HCT116 (cell line): ENCODE data around the gene CDC14B. TPM values are rescaled to one million over a fixed set of nuclear protein-coding genes. Genes with fewer than 3 reads are reported as not detected.

Experiments used
- ATAC-seq: fragments of 200-7000 bp; cut with Tn5 transposase; 2 replicates; pipeline ENCODE4 v1.9.1; 2020; ENCODE audit warnings: mild to moderate bottlenecking, moderate library complexity
- BruUV-seq: library from RNA; stranded (reverse); fragments of 400-500 nt; replicated peaks from 2 replicates; lab custom pipeline; 2021; lab: Mats Ljungman, UMichigan
- CTCF ChIA-PET: fragments of 300-600 bp; sonication (Branson Sonifier 250); formaldehyde crosslinking; loops from one replicate; lab custom pipeline; 2021; ENCODE audit warnings: antibody characterized with exemption; lab: Charles Lee
- POLR2A ChIA-PET: fragments of 300-600, 350-600 bp; sonication (Branson Sonifier 250); formaldehyde crosslinking; loops from one replicate; lab custom pipeline; 2021; ENCODE audit warnings: antibody characterized with exemption; lab: Charles Lee
- RAD21 ChIA-PET, 2 experiments: fragments of 300-600 bp; sonication (Branson Sonifier 250); formaldehyde crosslinking; loops; one replicate each; lab custom pipeline; 2023; ENCODE audit warnings: low total read pairs in 2 of 2; ENCODE audit not compliant: uncharacterized antibody in 2 of 2, unreplicated experiment in 2 of 2, low non-redundant PET in 1 of 2; lab: Charles Lee
- DNase-seq: peaks from one replicate; pipeline ENCODE4 v3.0.0-alpha.2; 2010; ENCODE audit warnings: low read depth, low spot score
- H2AFZ ChIP-seq: fragments of 200-600 bp; shearing (Covaris generic), sonication (generic); 2 replicates; pipeline ENCODE4 v1.6.1; 2017; ENCODE audit warnings: low read depth, mixed run types, mixed read lengths, antibody characterized with exemption, low read length; ENCODE audit not compliant: poor library complexity, severe bottlenecking
- H3K27ac ChIP-seq: 2 replicates; pipeline ENCODE4 v1.5.1; 2012; ENCODE audit warnings: low read depth, low read length
- H3K27me3 ChIP-seq: fragments of 200-600 bp; sonication (generic); 2 replicates; pipeline ENCODE4 v1.6.1; 2016; ENCODE audit warnings: mixed run types, low read length, mixed read lengths; ENCODE audit not compliant: insufficient read depth
- H3K36me3 ChIP-seq, 2 experiments: fragments of 200-500 bp in 1 of 2; fragments of 200-600 bp in 1 of 2; sonication (Bioruptor generic) in 1 of 2; sonication (generic) in 1 of 2; 2 replicates each; pipeline versions ENCODE4 v1.5.1 to v1.6.1; 2014 to 2016; ENCODE audit warnings: low read length in 2 of 2, inconsistent platforms in 1 of 2, mixed read lengths in 1 of 2, mixed run types in 1 of 2; ENCODE audit not compliant: insufficient read depth in 2 of 2, control insufficient read depth in 1 of 2
- H3K4me1 ChIP-seq, 2 experiments: fragments of 200-600 bp in 1 of 2; sonication (generic) in 1 of 2; 2 replicates each; pipeline versions ENCODE4 v1.5.1 to v1.6.1; 2012 to 2017; ENCODE audit warnings: low read length in 2 of 2, inconsistent platforms in 1 of 2, mild to moderate bottlenecking in 1 of 2, mixed read lengths in 1 of 2, mixed run types in 1 of 2, moderate library complexity in 1 of 2; ENCODE audit not compliant: insufficient read depth in 2 of 2, control insufficient read depth in 1 of 2
- H3K4me2 ChIP-seq: fragments of 200-600 bp; sonication (generic); 2 replicates; pipeline ENCODE4 v1.6.1; 2017; ENCODE audit warnings: mixed run types, low read length, mixed read lengths
- H3K4me3 ChIP-seq, 2 experiments: fragments of 200-600 bp in 1 of 2; sonication (generic) in 1 of 2; replicated peaks in 1 of 2; 2 replicates each; pipeline ENCODE4 v1.5.1; 2011 to 2016; ENCODE audit warnings: low read length in 2 of 2, control low read depth in 1 of 2, low read depth in 1 of 2, mild to moderate bottlenecking in 1 of 2, mixed read lengths in 1 of 2, mixed run types in 1 of 2
- H3K79me2 ChIP-seq: fragments of 200-600 bp; sonication (generic); 2 replicates; pipeline ENCODE4 v1.6.1; 2017; ENCODE audit warnings: mild to moderate bottlenecking, mixed run types, low read length, moderate library complexity, mixed read lengths; ENCODE audit not compliant: insufficient read depth
- H3K9ac ChIP-seq: fragments of 200-600 bp; sonication (generic); 2 replicates; pipeline ENCODE4 v1.6.1; 2016; ENCODE audit warnings: low read length, mixed read lengths
- H3K9me2 ChIP-seq: fragments of 200-600 bp; sonication (generic), shearing (Covaris generic); 2 replicates; pipeline ENCODE4 v1.6.1; 2017; ENCODE audit warnings: mixed run types, mild to moderate bottlenecking, moderate library complexity; ENCODE audit not compliant: insufficient read depth
- H3K9me3 ChIP-seq, 2 experiments: fragments of 200-500 bp in 1 of 2; fragments of 200-600 bp in 1 of 2; sonication (Bioruptor generic) in 1 of 2; sonication (generic) in 1 of 2; 2 replicates each; pipeline ENCODE4 v1.6.1; 2014 to 2017; ENCODE audit warnings: low read length in 2 of 2, mixed read lengths in 2 of 2, inconsistent platforms in 1 of 2, low read depth in 1 of 2, mild to moderate bottlenecking in 1 of 2, mixed run types in 1 of 2, moderate library complexity in 1 of 2; ENCODE audit not compliant: control insufficient read depth in 1 of 2, insufficient read depth in 1 of 2
- H4K20me1 ChIP-seq: fragments of 200-600 bp; sonication (generic), shearing (Covaris generic); 2 replicates; pipeline ENCODE4 v1.6.1; 2017; ENCODE audit warnings: mixed run types, mild to moderate bottlenecking, moderate library complexity; ENCODE audit not compliant: insufficient read depth
- CBX3 ChIP-seq: IDR thresholded peaks from 2 replicates; pipeline ENCODE4 v1.6.1; 2012; ENCODE audit warnings: low read depth
- CEBPB ChIP-seq: IDR thresholded peaks from 2 replicates; pipeline ENCODE4 v1.6.1; 2012; ENCODE audit warnings: low read depth
- CTCF ChIP-seq, 3 experiments: fragments of 200-600 bp in 1 of 3; sonication (generic) in 1 of 3; IDR thresholded peaks in 2 of 3; conservative IDR thresholded peaks in 1 of 3; 2 replicates each; pipeline ENCODE4 v1.5.1; 2012 to 2017; ENCODE audit warnings: low read depth in 2 of 3, low read length in 2 of 3, antibody characterized with exemption in 1 of 3, borderline replicate concordance in 1 of 3, control low read depth in 1 of 3, mild to moderate bottlenecking in 1 of 3, mixed read lengths in 1 of 3, mixed run types in 1 of 3, moderate library complexity in 1 of 3; ENCODE audit not compliant: insufficient read depth in 1 of 3
- EGR1 ChIP-seq: IDR thresholded peaks from 2 replicates; pipeline ENCODE4 v1.6.1; 2012; ENCODE audit warnings: low read depth
- ELF1 ChIP-seq: IDR thresholded peaks from 2 replicates; pipeline ENCODE4 v1.6.1; 2012; ENCODE audit warnings: low read depth, borderline replicate concordance
- EZH2 ChIP-seq: fragments of 200-600 bp; sonication (generic); IDR thresholded peaks from 2 replicates; pipeline ENCODE4 v1.6.1; 2017; ENCODE audit warnings: antibody characterized with exemption, mixed run types
- EZH2phosphoT487 ChIP-seq: fragments of 200-600 bp; IDR thresholded peaks from 2 replicates; pipeline ENCODE4 v1.6.1; 2018; ENCODE audit warnings: antibody characterized with exemption, borderline replicate concordance
- FOSL1 ChIP-seq: IDR thresholded peaks from 2 replicates; pipeline ENCODE4 v1.6.1; 2012; ENCODE audit warnings: low read depth
- JUND ChIP-seq: IDR thresholded peaks from 2 replicates; pipeline ENCODE4 v1.6.1; 2012
- MAX ChIP-seq: IDR thresholded peaks from 2 replicates; pipeline ENCODE4 v1.6.1; 2012
- POLR2A ChIP-seq: IDR thresholded peaks from 2 replicates; pipeline ENCODE4 v1.7.0; 2011; ENCODE audit warnings: borderline replicate concordance; ENCODE audit not compliant: insufficient read depth, insufficient read length; ENCODE audit errors: extremely low read depth
- RAD21 ChIP-seq: IDR thresholded peaks from 2 replicates; pipeline ENCODE4 v1.6.1; 2012; ENCODE audit warnings: low read depth, mild to moderate bottlenecking
- SIN3A ChIP-seq: IDR thresholded peaks from 2 replicates; pipeline ENCODE4 v1.6.1; 2012; ENCODE audit warnings: low read depth
- SP1 ChIP-seq: IDR thresholded peaks from 2 replicates; pipeline ENCODE4 v1.6.1; 2012; ENCODE audit warnings: low read depth
- SRF ChIP-seq: IDR thresholded peaks from 2 replicates; pipeline ENCODE4 v1.6.1; 2012; ENCODE audit warnings: low read depth
- TCF7L2 ChIP-seq: IDR thresholded peaks from 2 replicates; pipeline ENCODE4 v1.7.0; 2011; ENCODE audit warnings: borderline replicate concordance, inconsistent platforms; ENCODE audit not compliant: insufficient read depth, insufficient read length; ENCODE audit errors: extremely low read depth
- YY1 ChIP-seq: IDR thresholded peaks from 2 replicates; pipeline ENCODE4 v1.6.1; 2011; ENCODE audit warnings: low read length, low read depth, moderate library complexity, mild to moderate bottlenecking; ENCODE audit not compliant: insufficient replicate concordance; ENCODE audit errors: extremely low read depth
- ZBTB33 ChIP-seq: IDR thresholded peaks from 2 replicates; pipeline ENCODE4 v1.6.1; 2011; ENCODE audit warnings: mild to moderate bottlenecking, low read length, moderate library complexity; ENCODE audit not compliant: insufficient replicate concordance; ENCODE audit errors: extremely low read depth
- ZNF274 ChIP-seq: fragments of 200-500 bp; sonication (Bioruptor generic); IDR thresholded peaks from 2 replicates; pipeline ENCODE4 v1.6.1; 2014; ENCODE audit warnings: mild to moderate bottlenecking, low read depth, low read length, inconsistent platforms
- intact Hi-C: fragments of 100-400 bp; cut with micrococcal nuclease; formaldehyde crosslinking; loops from 2 replicates; pipeline ENCODE4 v1.10.0; 2022
- total RNA-seq: library from RNA; stranded (reverse); gene quantifications from one replicate; pipeline ENCODE4 v1.2.1, GENCODE V29; 2021; ENCODE audit not compliant: unreplicated experiment

The CDC14B gene
- total RNA-seq, 1 experiment from 2014 or later = 21.6 TPM

- TF ChIP-seq ZBTB33 (no peak), EGR1 (no peak), ZNF274 (no peak), SRF (no peak), MAX (no peak), ELF1 (no peak)
- TF ChIP-seq, all 23 proteins: peak for 0
Observed at GRCh38 chr9:96497117-96497399, 122.6 kb downstream of the CDC14B start (continued).

GRCh38 chr9:96496368-96497116 lies 123.1 kb downstream of the CDC14B start:
- intact Hi-C loops = no loop called here
- peaks cover 0 to 2% of the 10 kb centered on the region in 2 experiments; a peak in 1 of 4 replicates for H3K36me3 ChIP-seq
- H3K4me3 ChIP-seq = no peak overlapping the region
- no peaks in the 10 kb centered on the region for H3K79me2 ChIP-seq
- no peaks in the 10 kb centered on the region for H3K27me3 ChIP-seq
- ChIA-PET POLR2A (no interaction called here), RAD21 (no interaction called here), CTCF (no interaction called here)
- H3K27ac ChIP-seq = no peak overlapping the region
- DNase-seq (no peak), ATAC-seq (no peak)
- H3K4me2 ChIP-seq = no peak overlapping the region
- no peaks in the 10 kb centered on the region for H3K9me2 ChIP-seq
- H3K4me1 ChIP-seq = peaks cover 5 to 8% of the 10 kb centered on the region in 2 experiments; a peak in 3 of 4 replicates
- no peak overlapping the region for H3K9ac ChIP-seq
- no peak overlapping the region for H2AFZ ChIP-seq
- BruUV-seq = no TSS peak
- H4K20me1 ChIP-seq = no peaks in the 10 kb centered on the region
- no peaks in the 10 kb centered on the region for H3K9me3 ChIP-seq
- TF ChIP-seq EZH2 (no peak), YY1 (no peak), JUND (no peak), ZNF274 (no peak), EZH2phosphoT487 (no peak), SIN3A (no peak), POLR2A (no peak), CEBPB (no peak), FOSL1 (no peak), EGR1 (no peak), MAX (no peak), SP1 (no peak), SRF (no peak), CTCF (IDR thresholded peaks at IDR 0.05 in 2 of 3, conservative IDR thresholded peaks at IDR 0.05 in 1 of 3; ENCODE audit: borderline replicate concordance in 1 of 3, insufficient read depth in 1 of 3, low read depth in 2 of 3, low read length in 2 of 3) (no peak), CBX3 (no peak), ZBTB33 (no peak), TCF7L2 (no peak), RAD21 (no peak)
